Measurements from ENCODE around the gene FOXG1.

- TF ChIP-seq EP300 (IDR thresholded peaks at IDR 0.05) (no peak), POLR2A (IDR thresholded peaks at IDR 0.05) (no peak), CTCF (IDR thresholded peaks at IDR 0.05) (no peak)
These were observed 40.9 kb downstream of the FOXG1 start for GRCh38 chr14:28807518-28807917.

Data from upper lobe of left lung (tissue), 4 donors.